ENCODE measurements around the gene TMED10. TPM values are rescaled to one million over a fixed set of nuclear protein-coding genes. Genes with fewer than 3 reads are reported as not detected.
A peak's percentile ranks its signal among the peaks of the same experiment; 100 is the strongest.

TMED10 gene
- total RNA-seq, 1 donor from 2014 or later: 122 TPM

DNA sequence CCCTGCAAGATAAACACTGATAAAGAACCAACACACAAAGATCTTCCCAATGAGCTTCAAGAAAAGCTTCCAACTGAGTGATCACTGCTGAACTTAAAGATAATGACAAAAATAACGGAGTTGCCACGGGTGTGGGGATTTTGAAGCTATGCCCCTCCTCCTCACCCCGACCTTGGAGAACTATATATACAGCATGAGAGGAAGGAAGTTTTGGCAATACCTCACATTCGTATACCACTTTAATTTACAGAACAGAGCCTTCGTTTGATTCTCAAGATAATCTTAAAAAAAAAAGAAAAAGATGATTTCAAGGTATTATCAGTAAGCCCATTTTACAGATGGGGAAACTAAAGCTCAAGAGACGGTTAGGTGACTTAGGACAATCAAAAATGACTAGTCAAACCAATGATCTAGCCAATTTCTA, 50.3 kb downstream of the TMED10 start:
- TF ChIP-seq, protein P1, sequence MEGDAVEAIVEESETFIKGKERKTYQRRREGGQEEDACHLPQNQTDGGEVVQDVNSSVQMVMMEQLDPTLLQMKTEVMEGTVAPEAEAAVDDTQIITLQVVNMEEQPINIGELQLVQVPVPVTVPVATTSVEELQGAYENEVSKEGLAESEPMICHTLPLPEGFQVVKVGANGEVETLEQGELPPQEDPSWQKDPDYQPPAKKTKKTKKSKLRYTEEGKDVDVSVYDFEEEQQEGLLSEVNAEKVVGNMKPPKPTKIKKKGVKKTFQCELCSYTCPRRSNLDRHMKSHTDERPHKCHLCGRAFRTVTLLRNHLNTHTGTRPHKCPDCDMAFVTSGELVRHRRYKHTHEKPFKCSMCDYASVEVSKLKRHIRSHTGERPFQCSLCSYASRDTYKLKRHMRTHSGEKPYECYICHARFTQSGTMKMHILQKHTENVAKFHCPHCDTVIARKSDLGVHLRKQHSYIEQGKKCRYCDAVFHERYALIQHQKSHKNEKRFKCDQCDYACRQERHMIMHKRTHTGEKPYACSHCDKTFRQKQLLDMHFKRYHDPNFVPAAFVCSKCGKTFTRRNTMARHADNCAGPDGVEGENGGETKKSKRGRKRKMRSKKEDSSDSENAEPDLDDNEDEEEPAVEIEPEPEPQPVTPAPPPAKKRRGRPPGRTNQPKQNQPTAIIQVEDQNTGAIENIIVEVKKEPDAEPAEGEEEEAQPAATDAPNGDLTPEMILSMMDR (conservative IDR thresholded peaks at IDR 0.05; ENCODE audit: low read depth, low read length): no peak
- DNase-seq (ENCODE audit: low read depth): no peak
- H3K4me3 ChIP-seq (ENCODE audit: low read depth, low read length): peak overlapping the region; percentile 74

DNA sequence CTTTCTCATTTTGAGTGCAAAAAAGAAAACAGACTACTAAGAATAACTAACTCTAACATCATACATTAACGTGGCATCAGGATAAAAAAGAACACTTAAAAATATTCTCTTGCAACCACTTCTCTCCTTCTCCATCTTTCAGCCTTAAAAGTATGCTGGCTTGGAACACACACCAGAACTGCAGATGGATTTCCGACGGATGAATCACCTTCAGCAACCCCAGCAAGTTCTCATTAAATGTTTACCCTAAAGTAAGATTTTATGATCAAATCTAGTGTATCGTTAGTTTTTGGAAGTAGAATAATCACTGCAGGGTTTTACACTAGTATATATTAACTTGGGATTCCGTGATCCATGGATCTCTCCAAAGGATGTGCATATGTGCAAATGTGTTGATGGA, 50.8 kb downstream of the TMED10 start:
- TF ChIP-seq, protein P1 (conservative IDR thresholded peaks at IDR 0.05; ENCODE audit: low read depth, low read length): no peak
- no peak for DNase-seq (ENCODE audit: low read depth)
- H3K4me3 ChIP-seq (ENCODE audit: low read depth, low read length): peak overlapping the region; percentile 74

DNA sequence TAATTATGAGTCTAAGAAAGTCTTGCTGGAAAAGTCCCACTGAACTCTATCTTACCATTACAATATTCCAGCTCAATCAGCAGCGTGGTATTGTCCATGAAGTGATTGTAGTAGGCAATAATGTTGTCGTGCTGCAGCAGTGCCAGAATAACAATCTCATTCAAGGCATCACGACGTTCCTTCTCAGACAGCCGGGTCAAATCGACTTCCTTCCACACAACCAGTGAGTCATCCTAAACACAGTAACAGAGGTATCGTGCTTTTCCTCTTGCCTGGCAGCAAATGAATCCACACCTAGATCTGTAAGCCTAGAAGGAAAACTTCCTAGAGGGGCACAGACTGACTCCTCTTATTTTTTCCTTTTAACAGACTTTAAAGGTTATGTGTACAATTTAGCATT, 52.4 kb downstream of the TMED10 start:
- TF ChIP-seq, protein P1 (conservative IDR thresholded peaks at IDR 0.05; ENCODE audit: low read depth, low read length): no peak
- no peak overlapping the region for H3K4me3 ChIP-seq (ENCODE audit: low read depth, low read length)
- no peak for DNase-seq (ENCODE audit: low read depth)

GRCh38 chr14:75121552-75121951, 54.9 kb downstream of the TMED10 start:
- TF ChIP-seq, protein P1 (conservative IDR thresholded peaks at IDR 0.05; ENCODE audit: low read depth, low read length): no peak
- no peak for DNase-seq (ENCODE audit: low read depth)
- no peak overlapping the region for H3K4me3 ChIP-seq (ENCODE audit: low read depth, low read length)

GRCh38 chr14:75120541-75121291, 55.7 kb downstream of the TMED10 start:
- TF ChIP-seq, protein P1 (conservative IDR thresholded peaks at IDR 0.05; ENCODE audit: low read depth, low read length): no peak
- DNase-seq (ENCODE audit: low read depth): no peak
- H3K4me3 ChIP-seq (ENCODE audit: low read depth, low read length): no peak overlapping the region

DNA sequence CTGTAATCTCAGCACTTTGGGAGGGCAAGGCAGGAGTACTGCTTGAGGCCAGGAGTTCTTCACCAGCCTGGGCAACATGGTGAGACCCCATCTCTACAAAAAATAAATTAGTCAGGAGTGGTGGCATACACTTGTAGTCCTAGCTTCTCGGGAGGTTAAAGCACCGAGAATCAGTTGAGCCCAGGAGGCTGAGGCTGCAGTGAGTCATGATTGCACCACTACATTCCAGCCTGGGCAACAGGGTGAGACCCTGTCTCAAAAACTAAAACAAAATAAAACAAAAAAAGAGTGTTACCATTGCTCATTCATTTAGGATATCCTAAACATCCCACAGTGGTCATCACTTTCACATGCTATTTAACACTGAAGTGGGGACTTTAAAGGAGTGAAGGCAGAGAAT, 57.4 kb downstream of the TMED10 start:
- TF ChIP-seq, protein P1 (conservative IDR thresholded peaks at IDR 0.05; ENCODE audit: low read depth, low read length): no peak
- no peak for DNase-seq (ENCODE audit: low read depth)
- H3K4me3 ChIP-seq (ENCODE audit: low read depth, low read length): no peak overlapping the region

Measured in epithelial cell of proximal tubule (primary cell).